ENCODE measurements around the gene KLRG1.

The KLRG1 gene

DNA sequence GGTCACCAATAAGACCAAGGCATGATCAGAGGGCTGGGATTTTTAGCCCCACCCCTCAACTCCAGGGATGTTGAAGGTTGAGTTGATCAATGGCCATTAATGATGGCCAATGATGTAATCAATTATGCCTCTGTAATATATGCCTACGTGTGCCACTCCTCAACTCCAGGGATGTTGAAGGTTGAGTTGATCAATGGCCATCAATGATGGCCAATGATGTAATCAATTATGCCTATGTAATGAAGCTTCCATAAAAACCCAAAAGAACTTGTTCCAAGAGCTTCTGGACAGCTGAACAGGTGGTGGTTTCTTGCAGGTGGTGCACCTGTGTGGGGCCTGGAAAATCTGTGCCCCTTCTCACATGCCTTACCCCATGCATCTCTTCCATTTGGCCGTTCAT lies 33.2 kb downstream of the KLRG1 start:
- Histone ChIP-seq H3K27ac (ENCODE audit: low read length) (no peak overlapping the region), H3K27me3 (ENCODE audit: insufficient read depth, low read length, poor library complexity) (no peaks in the 10 kb centered on the region), H2AFZ (ENCODE audit: low read depth, low read length) (no peak overlapping the region), H3K9ac (ENCODE audit: low read depth, low read length) (no peak overlapping the region), H3K36me3 (ENCODE audit: insufficient read depth, low read length) (no peaks in the 10 kb centered on the region), H3K9me3 (ENCODE audit: insufficient read depth, low read length, severe bottlenecking) (no peaks in the 10 kb centered on the region), H3K4me1 (ENCODE audit: insufficient read depth, low read length) (peaks cover 14% of the 10 kb centered on the region), H4K20me1 (ENCODE audit: insufficient read depth, low read length) (no peaks in the 10 kb centered on the region), H3K79me2 (ENCODE audit: insufficient read depth, low read length) (no peaks in the 10 kb centered on the region), H3K4me3 (ENCODE audit: low read depth in 1 of 2, low read length in 2 of 2) (no peak overlapping the region), H3K4me2 (ENCODE audit: insufficient read depth, low read length) (no peak overlapping the region)
- DNase-seq (no peak), ATAC-seq (ENCODE audit: insufficient read depth, low read depth) (no peak)
- TF ChIP-seq, protein P1, sequence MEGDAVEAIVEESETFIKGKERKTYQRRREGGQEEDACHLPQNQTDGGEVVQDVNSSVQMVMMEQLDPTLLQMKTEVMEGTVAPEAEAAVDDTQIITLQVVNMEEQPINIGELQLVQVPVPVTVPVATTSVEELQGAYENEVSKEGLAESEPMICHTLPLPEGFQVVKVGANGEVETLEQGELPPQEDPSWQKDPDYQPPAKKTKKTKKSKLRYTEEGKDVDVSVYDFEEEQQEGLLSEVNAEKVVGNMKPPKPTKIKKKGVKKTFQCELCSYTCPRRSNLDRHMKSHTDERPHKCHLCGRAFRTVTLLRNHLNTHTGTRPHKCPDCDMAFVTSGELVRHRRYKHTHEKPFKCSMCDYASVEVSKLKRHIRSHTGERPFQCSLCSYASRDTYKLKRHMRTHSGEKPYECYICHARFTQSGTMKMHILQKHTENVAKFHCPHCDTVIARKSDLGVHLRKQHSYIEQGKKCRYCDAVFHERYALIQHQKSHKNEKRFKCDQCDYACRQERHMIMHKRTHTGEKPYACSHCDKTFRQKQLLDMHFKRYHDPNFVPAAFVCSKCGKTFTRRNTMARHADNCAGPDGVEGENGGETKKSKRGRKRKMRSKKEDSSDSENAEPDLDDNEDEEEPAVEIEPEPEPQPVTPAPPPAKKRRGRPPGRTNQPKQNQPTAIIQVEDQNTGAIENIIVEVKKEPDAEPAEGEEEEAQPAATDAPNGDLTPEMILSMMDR (IDR thresholded peaks at IDR 0.05; ENCODE audit: borderline replicate concordance, extremely low read depth, low read length, poor library complexity, severe bottlenecking): no peak
- no peak for TF ChIP-seq EZH2 (IDR thresholded peaks at IDR 0.05; ENCODE audit: borderline replicate concordance, low read depth, low read length, severe bottlenecking)

DNA sequence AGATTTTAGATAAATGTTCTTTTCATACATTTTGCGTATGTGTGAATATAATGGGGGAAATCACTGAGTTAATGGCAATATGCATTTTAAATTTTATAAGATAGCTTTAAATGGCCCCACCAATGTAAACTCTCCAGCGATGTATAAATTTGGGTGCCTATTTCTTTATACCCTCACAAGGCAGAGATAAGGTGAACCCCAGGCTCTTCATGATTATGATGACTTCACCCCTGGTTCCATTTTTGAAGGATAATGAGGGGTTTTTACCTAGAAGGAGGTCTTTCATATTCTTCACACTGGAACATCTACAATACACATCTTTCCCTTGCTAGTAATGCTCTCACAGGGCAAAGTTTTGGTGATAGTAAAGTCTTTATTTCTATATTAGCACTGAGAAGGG lies 35.2 kb downstream of the KLRG1 start:
- Histone ChIP-seq H3K4me2 (ENCODE audit: insufficient read depth, low read length) (no peak overlapping the region), H3K79me2 (ENCODE audit: insufficient read depth, low read length) (no peaks in the 10 kb centered on the region), H3K4me1 (ENCODE audit: insufficient read depth, low read length) (peaks cover 14% of the 10 kb centered on the region), H3K27ac (ENCODE audit: low read length) (no peak overlapping the region), H3K4me3 (ENCODE audit: low read depth in 1 of 2, low read length in 2 of 2) (no peak overlapping the region), H3K36me3 (ENCODE audit: insufficient read depth, low read length) (no peaks in the 10 kb centered on the region), H2AFZ (ENCODE audit: low read depth, low read length) (no peak overlapping the region), H3K9me3 (ENCODE audit: insufficient read depth, low read length, severe bottlenecking) (no peaks in the 10 kb centered on the region), H3K9ac (ENCODE audit: low read depth, low read length) (no peak overlapping the region), H3K27me3 (ENCODE audit: insufficient read depth, low read length, poor library complexity) (no peaks in the 10 kb centered on the region), H4K20me1 (ENCODE audit: insufficient read depth, low read length) (no peaks in the 10 kb centered on the region)
- no peak for TF ChIP-seq EZH2 (IDR thresholded peaks at IDR 0.05; ENCODE audit: borderline replicate concordance, low read depth, low read length, severe bottlenecking)
- ATAC-seq (ENCODE audit: insufficient read depth, low read depth) (no peak), DNase-seq (no peak)

DNA sequence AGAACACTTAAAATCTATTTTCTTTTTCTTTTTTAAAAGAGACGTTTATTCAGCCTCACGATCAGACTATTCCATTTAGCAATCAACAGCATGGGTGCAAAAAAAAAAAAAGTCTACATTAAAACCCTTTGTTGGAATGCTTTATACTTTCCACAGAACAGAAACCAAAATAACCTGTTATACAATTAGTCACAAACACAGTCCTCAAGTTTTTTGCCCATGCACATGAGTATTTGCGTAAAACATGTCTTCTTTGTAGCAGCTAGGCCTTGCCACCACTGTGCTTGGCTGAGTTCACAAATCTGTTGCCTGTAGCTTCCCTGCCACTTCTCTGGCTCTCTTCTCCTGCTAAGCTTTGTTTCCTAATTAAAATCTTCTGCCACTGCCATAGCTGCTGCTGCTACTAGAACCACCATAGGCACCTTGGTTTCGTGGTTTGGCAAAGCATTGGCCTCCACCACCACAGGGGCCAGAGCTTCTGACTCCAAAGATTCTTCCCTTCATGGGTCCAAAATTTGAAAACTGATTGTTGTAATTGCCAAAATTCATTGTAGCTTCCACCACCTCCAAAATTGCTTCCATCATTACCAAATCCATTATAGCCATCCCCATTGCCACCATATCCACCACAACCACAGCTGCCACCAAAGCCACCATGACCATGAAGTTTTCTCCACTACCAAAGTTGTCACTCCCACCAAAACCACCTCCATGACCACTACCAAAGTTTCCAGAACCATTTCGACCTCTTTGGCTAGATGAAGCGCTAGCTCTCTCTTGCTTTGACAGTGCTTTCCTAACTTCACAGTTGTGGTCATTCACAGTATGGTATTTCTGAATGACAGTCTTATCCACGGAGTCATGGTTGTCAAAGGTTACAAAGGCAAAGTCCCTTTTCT lies 38.1 kb downstream of the KLRG1 start:
- no peak overlapping the region for H3K4me2 ChIP-seq (ENCODE audit: insufficient read depth, low read length)
- no peak overlapping the region for H3K9ac ChIP-seq (ENCODE audit: low read depth, low read length)
- no peaks in the 10 kb centered on the region for H3K79me2 ChIP-seq (ENCODE audit: insufficient read depth, low read length)
- no peak overlapping the region for H2AFZ ChIP-seq (ENCODE audit: low read depth, low read length)
- no peaks in the 10 kb centered on the region for H3K27me3 ChIP-seq (ENCODE audit: insufficient read depth, low read length, poor library complexity)
- DNase-seq (no peak), ATAC-seq (ENCODE audit: insufficient read depth, low read depth) (no peak)
- TF ChIP-seq EZH2 (IDR thresholded peaks at IDR 0.05; ENCODE audit: borderline replicate concordance, low read depth, low read length, severe bottlenecking): no peak
- TF ChIP-seq, protein P1 (IDR thresholded peaks at IDR 0.05; ENCODE audit: borderline replicate concordance, extremely low read depth, low read length, poor library complexity, severe bottlenecking): no peak
- no peaks in the 10 kb centered on the region for H3K36me3 ChIP-seq (ENCODE audit: insufficient read depth, low read length)
- H3K9me3 ChIP-seq (ENCODE audit: insufficient read depth, low read length, severe bottlenecking): no peaks in the 10 kb centered on the region
- H3K27ac ChIP-seq (ENCODE audit: low read length): no peak overlapping the region
- H3K4me3 ChIP-seq (ENCODE audit: low read depth in 1 of 2, low read length in 2 of 2): no peak overlapping the region
- peaks cover 14% of the 10 kb centered on the region for H3K4me1 ChIP-seq (ENCODE audit: insufficient read depth, low read length)
- no peaks in the 10 kb centered on the region for H4K20me1 ChIP-seq (ENCODE audit: insufficient read depth, low read length)

DNA sequence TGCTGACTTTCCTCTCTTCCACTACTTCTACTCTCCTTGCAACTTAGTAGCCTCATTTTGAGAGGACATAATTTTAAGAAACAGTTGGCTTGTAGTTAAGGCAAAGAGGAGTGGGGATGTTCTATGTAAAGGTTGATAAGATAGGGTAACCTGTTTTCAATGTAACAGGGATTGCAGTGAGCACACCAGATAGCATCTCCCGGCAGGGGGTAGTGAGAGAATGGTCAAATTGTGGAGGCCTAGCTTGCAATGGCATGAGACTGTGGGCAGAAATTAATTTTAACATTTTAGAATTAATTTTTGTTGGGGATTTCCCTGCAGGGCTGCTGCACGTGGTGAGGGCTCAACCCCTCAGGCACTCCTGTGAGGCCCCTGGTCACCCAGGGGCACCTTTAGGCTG lies 41.4 kb downstream of the KLRG1 start:
- Histone ChIP-seq H3K9ac (ENCODE audit: low read depth, low read length) (no peak overlapping the region), H3K36me3 (ENCODE audit: insufficient read depth, low read length) (no peaks in the 10 kb centered on the region), H3K4me3 (ENCODE audit: low read depth in 1 of 2, low read length in 2 of 2) (no peak overlapping the region), H3K79me2 (ENCODE audit: insufficient read depth, low read length) (no peaks in the 10 kb centered on the region), H4K20me1 (ENCODE audit: insufficient read depth, low read length) (no peaks in the 10 kb centered on the region), H3K27ac (ENCODE audit: low read length) (no peak overlapping the region), H3K9me3 (ENCODE audit: insufficient read depth, low read length, severe bottlenecking) (no peaks in the 10 kb centered on the region), H3K27me3 (ENCODE audit: insufficient read depth, low read length, poor library complexity) (no peaks in the 10 kb centered on the region), H3K4me2 (ENCODE audit: insufficient read depth, low read length) (no peak overlapping the region), H3K4me1 (ENCODE audit: insufficient read depth, low read length) (peaks cover 1% of the 10 kb centered on the region; the same call in 1 of the 2 replicates), H2AFZ (ENCODE audit: low read depth, low read length) (no peak overlapping the region)
- ATAC-seq (ENCODE audit: insufficient read depth, low read depth) (no peak), DNase-seq (no peak)
- TF ChIP-seq, protein P1 (IDR thresholded peaks at IDR 0.05; ENCODE audit: borderline replicate concordance, extremely low read depth, low read length, poor library complexity, severe bottlenecking): no peak
- TF ChIP-seq EZH2 (IDR thresholded peaks at IDR 0.05; ENCODE audit: borderline replicate concordance, low read depth, low read length, severe bottlenecking): no peak

All from DND-41 (cell line).